Measurements from ENCODE around the gene CHEK1.

The CHEK1 gene

DNA sequence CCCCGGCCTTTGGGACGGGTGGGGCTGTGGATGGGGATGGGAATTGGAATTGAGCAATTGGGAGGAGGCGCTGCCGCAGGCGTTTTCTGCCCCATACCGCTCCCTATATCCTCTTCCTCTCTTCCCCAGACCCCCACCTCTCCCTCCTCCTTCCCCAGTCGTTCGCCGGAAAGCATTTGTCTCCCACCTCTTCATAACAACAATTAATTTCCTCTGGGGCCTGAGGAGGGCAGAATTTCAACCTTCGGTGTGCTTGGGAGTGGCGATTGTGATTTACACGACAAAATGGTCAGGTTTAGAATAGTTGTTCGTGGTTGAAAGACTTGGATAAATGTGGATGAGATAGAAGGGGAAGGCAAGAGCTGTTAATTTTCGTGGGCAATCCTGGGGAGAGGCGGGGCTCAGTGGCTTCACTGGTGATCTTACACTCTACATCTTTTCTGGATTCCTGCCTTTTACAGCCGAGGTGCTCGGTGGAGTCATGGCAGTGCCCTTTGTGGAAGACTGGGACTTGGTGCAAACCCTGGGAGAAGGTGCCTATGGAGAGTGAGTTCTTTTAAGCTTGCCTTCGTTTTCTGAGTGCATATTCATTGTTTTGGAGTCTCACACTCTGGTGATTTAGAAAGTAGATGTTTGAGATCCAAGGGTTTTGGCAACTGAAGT lies 1.5 kb downstream of the CHEK1 start:
- peak in 1 of 2 donors; percentile 5 for DNase-seq (ENCODE audit: low read depth in 2 of 2)

- no peak for DNase-seq (ENCODE audit: low read depth in 2 of 2)
These were observed 2.4 kb downstream of the CHEK1 start for GRCh38 chr11:125627236-125627910.

DNA sequence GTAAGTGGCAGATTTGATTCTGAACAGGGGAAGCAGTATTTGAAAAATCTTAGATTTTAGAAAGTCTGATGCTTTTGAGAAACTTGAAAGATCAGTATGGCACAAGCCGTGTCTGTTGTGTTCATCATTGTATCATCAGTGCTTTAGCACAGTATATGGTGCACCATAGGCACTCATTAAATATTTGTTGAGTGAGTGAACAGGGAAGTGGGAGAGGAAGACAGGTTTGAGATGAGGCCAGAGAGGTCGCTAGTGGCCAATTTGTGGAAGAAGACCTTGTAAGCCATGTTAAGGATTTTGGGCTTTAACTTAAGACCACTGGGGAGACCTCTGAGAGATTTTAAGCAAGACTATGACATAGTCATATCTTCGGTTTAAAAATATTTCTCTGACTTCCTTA lies 12.9 kb downstream of the CHEK1 start:
- no peak for DNase-seq (ENCODE audit: low read depth in 2 of 2)

GRCh38 chr11:125638315-125638714 lies 13.4 kb downstream of the CHEK1 start:
- no peak for DNase-seq (ENCODE audit: low read depth in 2 of 2)

DNA sequence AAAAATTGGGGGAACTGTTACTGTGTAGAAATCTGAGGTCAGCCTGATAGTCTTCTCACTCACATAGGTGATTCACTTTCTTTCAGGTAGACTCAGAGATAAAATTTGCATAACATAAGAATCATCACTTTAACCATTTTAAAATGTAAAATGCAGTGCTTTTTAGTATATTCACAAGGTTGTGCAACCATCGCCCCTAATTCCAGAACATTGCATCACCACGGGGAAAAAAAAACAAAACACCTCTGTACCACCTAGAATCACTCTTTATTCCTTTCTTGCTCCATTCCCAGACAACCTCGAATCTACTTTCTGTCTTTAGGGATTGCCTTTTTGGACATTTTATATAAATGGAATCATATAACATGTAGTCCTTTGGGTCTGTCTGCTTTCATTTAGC lies 20.9 kb downstream of the CHEK1 start:
- DNase-seq (ENCODE audit: low read depth in 2 of 2): no peak

GRCh38 chr11:125649465-125650166 lies 24.7 kb downstream of the CHEK1 start:
- no peak for DNase-seq (ENCODE audit: low read depth in 2 of 2)

GRCh38 chr11:125662689-125663088 lies 37.7 kb downstream of the CHEK1 start:
- no peak for DNase-seq (ENCODE audit: low read depth in 2 of 2)

DNA sequence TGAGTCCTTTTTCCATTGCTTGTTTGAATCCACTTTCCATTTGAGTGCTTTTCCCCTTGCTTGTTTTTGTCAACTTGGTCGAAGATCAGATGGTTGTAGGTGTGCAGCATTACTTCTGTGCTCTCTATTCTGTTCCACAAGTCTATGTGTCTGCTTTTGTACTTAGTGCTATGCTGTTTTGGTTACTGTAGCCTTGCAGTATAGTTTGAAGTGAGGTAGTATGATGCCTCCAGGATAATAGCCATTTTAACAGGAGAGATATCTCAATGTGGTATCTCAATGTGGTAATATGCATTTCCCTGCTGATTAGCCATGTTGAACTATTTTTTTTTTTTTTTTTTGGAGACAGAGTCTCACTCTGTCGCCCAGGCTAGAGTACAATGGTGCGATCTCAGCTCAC lies 38.9 kb downstream of the CHEK1 start:
- no peak for DNase-seq (ENCODE audit: low read depth in 2 of 2)

- no peak for DNase-seq (ENCODE audit: low read depth in 2 of 2)
These were observed 42.2 kb downstream of the CHEK1 start for GRCh38 chr11:125667151-125667550.

GRCh38 chr11:125670172-125670571 lies 45.2 kb downstream of the CHEK1 start:
- DNase-seq (ENCODE audit: low read depth in 2 of 2): no peak

DNA sequence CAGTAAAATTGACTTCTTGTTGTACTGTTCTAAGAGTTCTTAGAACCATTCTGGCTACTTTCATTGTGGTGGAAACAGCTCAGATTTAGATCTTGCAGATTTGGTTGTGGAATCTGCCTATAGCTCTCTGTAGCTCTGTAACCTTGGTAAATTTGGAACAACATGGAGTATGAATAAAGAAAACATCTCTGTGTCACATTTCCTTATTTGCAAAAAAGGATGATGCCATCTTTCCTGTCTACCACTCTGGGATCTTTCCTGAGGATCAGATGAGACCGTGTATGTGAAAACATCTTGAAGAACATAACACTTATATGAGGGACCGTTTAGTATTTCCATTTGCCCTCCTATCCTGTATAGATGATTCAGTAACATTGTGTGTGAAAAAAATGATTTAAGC lies 46.6 kb downstream of the CHEK1 start:
- no peak for DNase-seq (ENCODE audit: low read depth in 2 of 2)

DNA sequence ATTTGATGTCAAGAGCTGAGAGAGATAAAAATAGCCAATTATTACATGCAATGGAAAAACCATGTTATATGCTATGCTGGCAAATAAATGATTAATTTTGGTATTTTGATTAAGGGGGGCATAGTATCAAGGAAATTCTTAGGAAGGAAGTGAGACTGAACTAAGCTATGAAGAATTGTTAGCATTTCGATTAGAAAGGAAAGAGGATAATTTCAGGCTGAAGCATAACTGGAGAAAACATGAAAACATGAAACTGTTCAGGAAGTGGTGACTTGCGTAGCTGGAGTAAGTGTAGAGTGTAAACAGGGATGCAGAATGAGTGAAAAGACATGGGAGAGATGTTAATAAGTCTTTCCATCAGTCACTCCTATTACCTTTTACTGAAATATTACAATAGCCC lies 49.2 kb downstream of the CHEK1 start:
- no peak for DNase-seq (ENCODE audit: low read depth in 2 of 2)

GRCh38 chr11:125675196-125675595 lies 50.2 kb downstream of the CHEK1 start:
- DNase-seq (ENCODE audit: low read depth in 2 of 2): no peak

- no peak for DNase-seq (ENCODE audit: low read depth in 2 of 2)
These were observed 54.4 kb downstream of the CHEK1 start for GRCh38 chr11:125679397-125679796.

DNA sequence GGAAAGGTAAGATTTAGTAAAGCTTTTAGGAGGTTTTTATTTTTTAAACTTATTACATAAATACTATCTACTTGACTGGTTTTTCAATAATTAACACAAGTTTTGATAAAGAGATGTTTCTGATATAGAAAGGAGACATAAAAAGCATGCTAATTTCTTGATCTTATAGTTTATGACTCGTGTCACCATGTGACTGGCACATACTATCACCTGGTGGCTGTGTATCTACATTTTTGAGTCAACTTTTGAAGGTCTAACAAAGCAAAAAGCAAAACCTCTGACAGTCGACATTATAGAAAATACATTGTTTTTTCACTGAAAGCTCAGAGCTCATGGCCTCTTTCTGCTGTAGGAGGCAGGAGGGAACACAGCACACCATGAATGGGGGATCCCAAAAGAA lies 54.9 kb downstream of the CHEK1 start:
- no peak for DNase-seq (ENCODE audit: low read depth in 2 of 2)

GRCh38 chr11:125680747-125681146 lies 55.8 kb downstream of the CHEK1 start, which contains the start of gene ACRV1:
Gene ACRV1, minus strand, starts transcription at chr11:125680847. Its CDS starts 67 bp downstream, at chr11:125680780.
- no peak for DNase-seq (ENCODE audit: low read depth in 2 of 2)

GRCh38 chr11:125685228-125685627 lies 60.3 kb downstream of the CHEK1 start:
- DNase-seq (ENCODE audit: low read depth in 2 of 2): no peak

- no peak for DNase-seq (ENCODE audit: low read depth in 2 of 2)
These were observed 63.1 kb downstream of the CHEK1 start for GRCh38 chr11:125688066-125688465.

DNA sequence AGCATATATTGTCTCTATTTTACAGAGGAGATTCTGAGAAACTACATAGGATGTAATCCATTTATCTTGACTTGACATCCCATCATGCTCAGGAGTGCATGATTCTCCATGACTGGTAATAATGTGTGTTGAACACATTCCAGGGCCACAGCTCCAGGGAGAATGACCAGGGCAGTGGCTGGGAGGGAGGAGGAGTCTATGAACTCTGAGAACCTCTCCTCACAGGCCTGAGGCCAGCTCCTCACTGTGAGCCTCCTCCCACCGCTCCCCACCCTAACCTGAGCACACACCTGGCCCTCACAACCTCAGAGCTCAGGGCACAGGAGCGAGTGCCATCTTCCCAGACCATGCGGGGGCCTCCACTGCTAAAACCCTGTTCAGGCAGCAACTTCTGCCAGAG lies 63.7 kb downstream of the CHEK1 start:
- no peak for DNase-seq (ENCODE audit: low read depth in 2 of 2)

DNA sequence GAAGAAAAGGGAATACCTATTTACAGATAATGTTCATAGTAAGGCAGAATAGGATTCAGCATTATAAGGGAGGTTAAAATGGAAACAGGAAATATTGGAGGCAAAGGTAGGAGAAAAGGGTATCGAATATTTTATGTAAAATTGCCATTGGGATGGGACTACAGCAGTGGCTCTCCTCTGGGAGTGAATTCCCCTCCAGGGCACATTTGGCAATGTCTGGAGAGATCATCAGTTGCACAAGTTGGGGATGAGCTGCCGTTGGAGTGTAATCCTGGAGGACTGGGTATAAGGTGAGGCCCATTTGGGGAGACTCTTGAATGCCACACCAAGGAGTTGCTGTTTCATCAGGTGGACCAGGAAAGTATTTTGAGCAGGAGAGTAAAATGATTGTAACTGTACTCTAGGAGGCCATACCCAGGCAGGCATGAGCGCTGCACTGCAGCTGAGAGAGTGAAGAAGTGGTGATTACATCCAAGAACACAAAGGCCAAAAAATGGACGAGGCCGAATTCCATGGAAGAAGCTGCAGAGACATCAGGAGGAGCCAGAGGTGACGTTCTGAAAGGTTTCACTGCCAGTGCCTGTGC lies 64.4 kb downstream of the CHEK1 start:
- DNase-seq (ENCODE audit: low read depth in 2 of 2): no peak

DNA sequence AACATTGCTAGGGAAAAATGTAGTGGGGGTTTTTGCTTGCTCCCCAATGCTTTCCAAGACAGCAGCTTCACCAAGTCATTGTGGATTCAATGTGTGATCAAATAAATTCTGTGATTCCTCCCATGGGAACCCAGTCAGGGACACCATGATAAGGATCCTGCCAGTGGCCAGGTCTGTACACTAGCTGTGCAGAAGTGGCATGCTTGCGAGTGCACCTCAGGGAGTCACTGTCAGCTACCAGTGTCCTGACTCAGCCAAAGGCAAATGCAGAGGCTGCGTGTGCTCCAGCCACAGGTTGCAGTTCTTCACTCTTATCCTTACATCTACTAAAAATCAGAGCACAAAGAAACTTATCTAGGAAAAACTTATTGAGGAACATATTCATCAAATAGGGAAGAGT lies 65.0 kb downstream of the CHEK1 start:
- DNase-seq (ENCODE audit: low read depth in 2 of 2): no peak

DNA sequence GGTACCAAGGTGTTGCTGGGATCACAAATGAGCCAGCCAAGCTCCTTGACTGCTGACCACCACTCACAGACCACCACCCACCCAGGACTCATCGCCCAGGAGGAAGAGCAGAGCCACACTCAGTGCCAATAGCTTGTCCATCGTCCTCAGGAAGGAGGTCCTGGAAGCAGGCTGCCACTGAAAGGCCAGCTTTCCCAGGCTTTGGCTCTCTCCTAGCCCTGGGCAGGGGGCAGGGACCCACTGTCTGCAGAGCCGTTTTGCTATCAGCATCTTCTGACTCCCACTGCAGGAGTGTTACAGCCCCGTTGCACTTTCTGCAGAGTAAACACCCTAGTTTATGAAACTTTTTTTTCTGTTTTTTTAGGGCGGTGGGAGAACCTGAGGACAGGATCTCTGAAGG lies 67.9 kb downstream of the CHEK1 start:
- no peak for DNase-seq (ENCODE audit: low read depth in 2 of 2)

- no peak for DNase-seq (ENCODE audit: low read depth in 2 of 2)
These were observed 70.0 kb downstream of the CHEK1 start for GRCh38 chr11:125694951-125695350.
